Activated CD8-positive, alpha-beta memory T cell treated with anti-CD3 and anti-CD28 coated beads, Interleukin-2, amount 50 U/mL, for 1 hour (primary cell): ENCODE measurements around the gene SIGLECL1.

Source experiments
- DNase-seq: peaks from one replicate; pipeline ENCODE4 v3.0.0-alpha.2; 2020; ENCODE audit errors: extremely low read depth

Gene SIGLECL1

GRCh38 chr19:51252306-51253079, 1.6 kb downstream of the SIGLECL1 start:
- no peak for DNase-seq

- DNase-seq: no peak
These were observed 2.4 kb downstream of the SIGLECL1 start for GRCh38 chr19:51253088-51253806.

GRCh38 chr19:51256155-51256625, 5.3 kb downstream of the SIGLECL1 start:
- DNase-seq: no peak

GRCh38 chr19:51257471-51257870, 6.6 kb downstream of the SIGLECL1 start:
- no peak for DNase-seq

- no peak for DNase-seq
These were observed 7.6 kb downstream of the SIGLECL1 start for GRCh38 chr19:51258165-51259160.

- DNase-seq: no peak
These were observed 8.7 kb downstream of the SIGLECL1 start for GRCh38 chr19:51259348-51260245.

- no peak for DNase-seq
These were observed 12.9 kb downstream of the SIGLECL1 start for GRCh38 chr19:51263808-51264207.

- no peak for DNase-seq
These were observed 20.2 kb downstream of the SIGLECL1 start for GRCh38 chr19:51271067-51271466.

- DNase-seq: peak; percentile 8
These were observed 21.4 kb downstream of the SIGLECL1 start for GRCh38 chr19:51272183-51272810.

- DNase-seq: no peak
These were observed 23.3 kb downstream of the SIGLECL1 start for GRCh38 chr19:51274049-51274770.

- DNase-seq: no peak
These were observed 26.2 kb downstream of the SIGLECL1 start for GRCh38 chr19:51277112-51277511.

GRCh38 chr19:51282335-51282734, 31.5 kb downstream of the SIGLECL1 start:
- DNase-seq: no peak

- DNase-seq: no peak
These were observed 34.8 kb downstream of the SIGLECL1 start for GRCh38 chr19:51285682-51286081.

GRCh38 chr19:51289635-51290034, 38.8 kb downstream of the SIGLECL1 start:
- no peak for DNase-seq

GRCh38 chr19:51292971-51293370, 42.1 kb downstream of the SIGLECL1 start:
- no peak for DNase-seq

- no peak for DNase-seq
These were observed 42.8 kb downstream of the SIGLECL1 start for GRCh38 chr19:51293571-51294210.

- DNase-seq: no peak
These were observed 43.5 kb downstream of the SIGLECL1 start for GRCh38 chr19:51294211-51294976.

GRCh38 chr19:51294977-51295375, 44.1 kb downstream of the SIGLECL1 start:
- DNase-seq: no peak
